Measurements from ENCODE around the gene TSSK6.
A peak's percentile ranks its signal among the peaks of the same experiment; 100 is the strongest.

Gene TSSK6

GRCh38 chr19:19505669-19506326, 9.6 kb downstream of the TSSK6 start:
- no peak for DNase-seq (ENCODE audit: low read depth, low spot score)

- no peak for DNase-seq (ENCODE audit: low read depth, low spot score)
Measured at GRCh38 chr19:19504754-19505668, 10.3 kb downstream of the TSSK6 start.

GRCh38 chr19:19502808-19503602, 12.3 kb downstream of the TSSK6 start:
- no peak for DNase-seq (ENCODE audit: low read depth, low spot score)

- DNase-seq (ENCODE audit: low read depth, low spot score), result no peak
Measured at GRCh38 chr19:19502281-19502680, 13.1 kb downstream of the TSSK6 start.

- DNase-seq (ENCODE audit: low read depth, low spot score), result no peak
Measured at GRCh38 chr19:19501798-19502197, 13.6 kb downstream of the TSSK6 start.

- no peak for DNase-seq (ENCODE audit: low read depth, low spot score)
Measured at GRCh38 chr19:19500975-19501644, 14.2 kb downstream of the TSSK6 start.

- no peak for DNase-seq (ENCODE audit: low read depth, low spot score)
Measured at GRCh38 chr19:19499272-19499995, 15.9 kb downstream of the TSSK6 start.

- no peak for DNase-seq (ENCODE audit: low read depth, low spot score)
Measured at GRCh38 chr19:19498255-19498991, 16.9 kb downstream of the TSSK6 start.

- no peak for DNase-seq (ENCODE audit: low read depth, low spot score)
Measured at GRCh38 chr19:19495614-19496603, 19.4 kb downstream of the TSSK6 start.

- DNase-seq (ENCODE audit: low read depth, low spot score), result no peak
Measured at GRCh38 chr19:19493841-19494546, 21.4 kb downstream of the TSSK6 start.

GRCh38 chr19:19492026-19492610, 23.2 kb downstream of the TSSK6 start:
- no peak for DNase-seq (ENCODE audit: low read depth, low spot score)

- DNase-seq (ENCODE audit: low read depth, low spot score), result no peak
Measured at GRCh38 chr19:19491321-19492025, 23.9 kb downstream of the TSSK6 start.

- DNase-seq (ENCODE audit: low read depth, low spot score), result peak; percentile 91
Measured at GRCh38 chr19:19490214-19490968, 25.0 kb downstream of the TSSK6 start.

- DNase-seq (ENCODE audit: low read depth, low spot score), result no peak
Measured at GRCh38 chr19:19489804-19490204, 25.5 kb downstream of the TSSK6 start.

- DNase-seq (ENCODE audit: low read depth, low spot score), result peak; percentile 93
Measured at GRCh38 chr19:19488875-19489690, 26.3 kb downstream of the TSSK6 start.

Measured in astrocyte of the hippocampus (primary cell).